Breast epithelium (tissue), 3 donors: Measurements from ENCODE around the gene FEV.

Experiments
- POLR2A ChIP-seq: fragments of 450-650 bp; IDR thresholded peaks from one replicate; pipeline ENCODE4 v1.6.1; 2016; ENCODE audit warnings: antibody characterized with exemption, mild to moderate bottlenecking, moderate library complexity
- TF ChIP-seq, protein P1 (sequence below), 3 donors: fragments of 450-650 bp; IDR thresholded peaks; one replicate each; pipeline ENCODE4 v1.5.1; 2016 to 2017; ENCODE audit warnings: antibody characterized with exemption in 3 of 3, mild to moderate bottlenecking in 3 of 3, moderate library complexity in 3 of 3

DNA sequence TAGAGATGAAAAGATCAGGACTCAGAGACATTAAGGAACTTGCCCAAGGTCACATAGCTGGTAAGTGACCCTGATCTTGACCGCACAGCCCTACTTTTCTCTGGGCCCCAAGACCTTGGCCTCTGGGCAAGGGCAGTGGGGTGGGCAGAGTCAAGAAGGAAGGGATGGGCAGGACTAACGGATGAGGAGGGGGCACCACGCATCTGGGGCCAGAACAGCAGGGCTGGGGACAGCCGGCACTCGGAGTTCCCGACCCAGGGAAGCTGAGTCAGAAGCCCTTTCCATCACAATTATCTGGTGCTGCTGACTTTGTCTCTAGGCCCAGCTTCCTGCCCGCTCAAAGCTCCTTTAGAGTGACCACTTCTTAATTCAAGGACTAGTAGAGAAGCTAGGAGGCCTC, 42.0 kb upstream of the FEV start:
- TF ChIP-seq POLR2A = no peak
- TF ChIP-seq, protein P1, sequence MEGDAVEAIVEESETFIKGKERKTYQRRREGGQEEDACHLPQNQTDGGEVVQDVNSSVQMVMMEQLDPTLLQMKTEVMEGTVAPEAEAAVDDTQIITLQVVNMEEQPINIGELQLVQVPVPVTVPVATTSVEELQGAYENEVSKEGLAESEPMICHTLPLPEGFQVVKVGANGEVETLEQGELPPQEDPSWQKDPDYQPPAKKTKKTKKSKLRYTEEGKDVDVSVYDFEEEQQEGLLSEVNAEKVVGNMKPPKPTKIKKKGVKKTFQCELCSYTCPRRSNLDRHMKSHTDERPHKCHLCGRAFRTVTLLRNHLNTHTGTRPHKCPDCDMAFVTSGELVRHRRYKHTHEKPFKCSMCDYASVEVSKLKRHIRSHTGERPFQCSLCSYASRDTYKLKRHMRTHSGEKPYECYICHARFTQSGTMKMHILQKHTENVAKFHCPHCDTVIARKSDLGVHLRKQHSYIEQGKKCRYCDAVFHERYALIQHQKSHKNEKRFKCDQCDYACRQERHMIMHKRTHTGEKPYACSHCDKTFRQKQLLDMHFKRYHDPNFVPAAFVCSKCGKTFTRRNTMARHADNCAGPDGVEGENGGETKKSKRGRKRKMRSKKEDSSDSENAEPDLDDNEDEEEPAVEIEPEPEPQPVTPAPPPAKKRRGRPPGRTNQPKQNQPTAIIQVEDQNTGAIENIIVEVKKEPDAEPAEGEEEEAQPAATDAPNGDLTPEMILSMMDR (IDR thresholded peaks at IDR 0.05) = no peak
